Measurements from ENCODE around the gene EARS2.
"Not testable (repeated sequence)": the region's sequence is repeated elsewhere in the genome, so short reads cannot be mapped to it uniquely, and the experiment has no call there.

Gene EARS2

GRCh38 chr16:23566724-23567123 lies 9.6 kb upstream of the EARS2 start:
- no peak for DNase-seq

GRCh38 chr16:23564575-23565363 lies 7.6 kb upstream of the EARS2 start:
- DNase-seq, result no peak

GRCh38 chr16:23563186-23563585 lies 6.0 kb upstream of the EARS2 start:
- no peak for DNase-seq

- no peak for DNase-seq
Measured at GRCh38 chr16:23562505-23562904, 5.4 kb upstream of the EARS2 start.

- peak; percentile 25 for DNase-seq
Measured at GRCh38 chr16:23561586-23561985, 4.4 kb upstream of the EARS2 start.

GRCh38 chr16:23557779-23558702 lies 891 bp upstream of the EARS2 start:
- no peak for DNase-seq

GRCh38 chr16:23554536-23554935 lies 2.6 kb downstream of the EARS2 start:
- DNase-seq, result no peak

GRCh38 chr16:23552161-23552560 lies 5.0 kb downstream of the EARS2 start:
- DNase-seq, result no peak

- no peak for DNase-seq
Measured at GRCh38 chr16:23549938-23550337, 7.2 kb downstream of the EARS2 start.

GRCh38 chr16:23544436-23544835 lies 12.7 kb downstream of the EARS2 start:
- DNase-seq, result no peak

GRCh38 chr16:23540817-23541178 lies 16.4 kb downstream of the EARS2 start:
- not testable (repeated sequence) for DNase-seq

- DNase-seq, result no peak
Measured at GRCh38 chr16:23539984-23540816, 16.9 kb downstream of the EARS2 start.

GRCh38 chr16:23538919-23539278 lies 18.3 kb downstream of the EARS2 start:
- no peak for DNase-seq

GRCh38 chr16:23537390-23537789 lies 19.8 kb downstream of the EARS2 start:
- DNase-seq, result no peak

GRCh38 chr16:23535901-23536300 lies 21.2 kb downstream of the EARS2 start:
- DNase-seq, result no peak

- DNase-seq, result no peak
Measured at GRCh38 chr16:23534868-23535860, 22.0 kb downstream of the EARS2 start.

GRCh38 chr16:23532448-23532847 lies 24.7 kb downstream of the EARS2 start:
- no peak for DNase-seq

GRCh38 chr16:23530062-23530461 lies 27.1 kb downstream of the EARS2 start:
- DNase-seq, result no peak

- no peak for DNase-seq
Measured at GRCh38 chr16:23528644-23529310, 28.4 kb downstream of the EARS2 start.

GRCh38 chr16:23527961-23528643 lies 29.0 kb downstream of the EARS2 start:
- DNase-seq, result no peak

- DNase-seq, result no peak
Measured at GRCh38 chr16:23524886-23525285, 32.3 kb downstream of the EARS2 start.

Measured in hematopoietic multipotent progenitor cell treated with erythropoietin and hydrocortisone succinate and interleukin-3 and kit ligand, for 4 days (in vitro differentiated cells).